ENCODE results near the gene ISL1.

Gene ISL1

GRCh38 chr5:51389288-51389576 is 6.0 kb downstream of the ISL1 start:
- Histone ChIP-seq H3K4me3 (ENCODE audit: low read length) (no peak overlapping the region), H3K9ac (ENCODE audit: low read length) (peak overlapping the region; percentile 54), H3K9me3 (ENCODE audit: control insufficient read depth, low read length) (no peaks in the 10 kb centered on the region), H3K4me1 (ENCODE audit: control insufficient read depth, insufficient read depth, low read length) (no peaks in the 10 kb centered on the region), H3K27me3 (ENCODE audit: control insufficient read depth, insufficient read depth, low read length) (peaks cover 76% of the 10 kb centered on the region), H3K36me3 (ENCODE audit: control insufficient read depth, insufficient read depth, low read length) (no peaks in the 10 kb centered on the region)

GRCh38 chr5:51389577-51390463 is 6.6 kb downstream of the ISL1 start:
- Histone ChIP-seq H3K4me3 (ENCODE audit: low read length) (no peak overlapping the region), H3K9ac (ENCODE audit: low read length) (peak overlapping the region; percentile 47), H3K36me3 (ENCODE audit: control insufficient read depth, insufficient read depth, low read length) (no peaks in the 10 kb centered on the region), H3K4me1 (ENCODE audit: control insufficient read depth, insufficient read depth, low read length) (no peaks in the 10 kb centered on the region), H3K27me3 (ENCODE audit: control insufficient read depth, insufficient read depth, low read length) (peaks cover 72% of the 10 kb centered on the region), H3K9me3 (ENCODE audit: control insufficient read depth, low read length) (no peaks in the 10 kb centered on the region)

GRCh38 chr5:51391175-51391574 is 7.9 kb downstream of the ISL1 start:
- H3K36me3 ChIP-seq (ENCODE audit: control insufficient read depth, insufficient read depth, low read length): no peaks in the 10 kb centered on the region
- H3K9ac ChIP-seq (ENCODE audit: low read length): no peak overlapping the region
- no peak overlapping the region for H3K4me3 ChIP-seq (ENCODE audit: low read length)
- H3K27me3 ChIP-seq (ENCODE audit: control insufficient read depth, insufficient read depth, low read length): peaks cover 68% of the 10 kb centered on the region
- no peaks in the 10 kb centered on the region for H3K4me1 ChIP-seq (ENCODE audit: control insufficient read depth, insufficient read depth, low read length)
- no peaks in the 10 kb centered on the region for H3K9me3 ChIP-seq (ENCODE audit: control insufficient read depth, low read length)

GRCh38 chr5:51392689-51393199 is 9.5 kb downstream of the ISL1 start:
- Histone ChIP-seq H3K9me3 (ENCODE audit: control insufficient read depth, low read length) (no peaks in the 10 kb centered on the region), H3K27me3 (ENCODE audit: control insufficient read depth, insufficient read depth, low read length) (peaks cover 52% of the 10 kb centered on the region), H3K4me1 (ENCODE audit: control insufficient read depth, insufficient read depth, low read length) (no peaks in the 10 kb centered on the region), H3K36me3 (ENCODE audit: control insufficient read depth, insufficient read depth, low read length) (no peaks in the 10 kb centered on the region), H3K4me3 (ENCODE audit: low read length) (no peak overlapping the region), H3K9ac (ENCODE audit: low read length) (no peak overlapping the region)

GRCh38 chr5:51394609-51395008 is 11.4 kb downstream of the ISL1 start:
- Histone ChIP-seq H3K4me1 (ENCODE audit: control insufficient read depth, insufficient read depth, low read length) (no peaks in the 10 kb centered on the region), H3K36me3 (ENCODE audit: control insufficient read depth, insufficient read depth, low read length) (no peaks in the 10 kb centered on the region), H3K9ac (ENCODE audit: low read length) (no peak overlapping the region), H3K4me3 (ENCODE audit: low read length) (no peak overlapping the region), H3K9me3 (ENCODE audit: control insufficient read depth, low read length) (no peaks in the 10 kb centered on the region), H3K27me3 (ENCODE audit: control insufficient read depth, insufficient read depth, low read length) (peaks cover 45% of the 10 kb centered on the region)

- Histone ChIP-seq H3K27me3 (ENCODE audit: control insufficient read depth, insufficient read depth, low read length) (peaks cover 45% of the 10 kb centered on the region), H3K9me3 (ENCODE audit: control insufficient read depth, low read length) (no peaks in the 10 kb centered on the region), H3K36me3 (ENCODE audit: control insufficient read depth, insufficient read depth, low read length) (no peaks in the 10 kb centered on the region), H3K4me1 (ENCODE audit: control insufficient read depth, insufficient read depth, low read length) (no peaks in the 10 kb centered on the region), H3K4me3 (ENCODE audit: low read length) (no peak overlapping the region), H3K9ac (ENCODE audit: low read length) (no peak overlapping the region)
Measured at GRCh38 chr5:51395245-51395644, 12.0 kb downstream of the ISL1 start.

- Histone ChIP-seq H3K4me1 (ENCODE audit: control insufficient read depth, insufficient read depth, low read length) (no peaks in the 10 kb centered on the region), H3K36me3 (ENCODE audit: control insufficient read depth, insufficient read depth, low read length) (no peaks in the 10 kb centered on the region), H3K9me3 (ENCODE audit: control insufficient read depth, low read length) (no peaks in the 10 kb centered on the region), H3K4me3 (ENCODE audit: low read length) (no peak overlapping the region), H3K9ac (ENCODE audit: low read length) (no peak overlapping the region), H3K27me3 (ENCODE audit: control insufficient read depth, insufficient read depth, low read length) (peaks cover 40% of the 10 kb centered on the region)
Measured at GRCh38 chr5:51395666-51396356, 12.6 kb downstream of the ISL1 start.

GRCh38 chr5:51396797-51397196 is 13.5 kb downstream of the ISL1 start:
- Histone ChIP-seq H3K27me3 (ENCODE audit: control insufficient read depth, insufficient read depth, low read length) (peaks cover 31% of the 10 kb centered on the region), H3K9ac (ENCODE audit: low read length) (no peak overlapping the region), H3K4me3 (ENCODE audit: low read length) (no peak overlapping the region), H3K9me3 (ENCODE audit: control insufficient read depth, low read length) (no peaks in the 10 kb centered on the region), H3K36me3 (ENCODE audit: control insufficient read depth, insufficient read depth, low read length) (no peaks in the 10 kb centered on the region), H3K4me1 (ENCODE audit: control insufficient read depth, insufficient read depth, low read length) (no peaks in the 10 kb centered on the region)

GRCh38 chr5:51397996-51398395 is 14.7 kb downstream of the ISL1 start:
- Histone ChIP-seq H3K4me1 (ENCODE audit: control insufficient read depth, insufficient read depth, low read length) (no peaks in the 10 kb centered on the region), H3K9me3 (ENCODE audit: control insufficient read depth, low read length) (no peaks in the 10 kb centered on the region), H3K36me3 (ENCODE audit: control insufficient read depth, insufficient read depth, low read length) (no peaks in the 10 kb centered on the region), H3K4me3 (ENCODE audit: low read length) (no peak overlapping the region), H3K9ac (ENCODE audit: low read length) (peak overlapping the region; percentile 22), H3K27me3 (ENCODE audit: control insufficient read depth, insufficient read depth, low read length) (peaks cover 26% of the 10 kb centered on the region)

- no peaks in the 10 kb centered on the region for H3K4me1 ChIP-seq (ENCODE audit: control insufficient read depth, insufficient read depth, low read length)
- H3K36me3 ChIP-seq (ENCODE audit: control insufficient read depth, insufficient read depth, low read length): no peaks in the 10 kb centered on the region
- H3K4me3 ChIP-seq (ENCODE audit: low read length): no peak overlapping the region
- H3K9me3 ChIP-seq (ENCODE audit: control insufficient read depth, low read length): no peaks in the 10 kb centered on the region
- peak overlapping the region; percentile 41 for H3K9ac ChIP-seq (ENCODE audit: low read length)
- H3K27me3 ChIP-seq (ENCODE audit: control insufficient read depth, insufficient read depth, low read length): peaks cover 26% of the 10 kb centered on the region
Measured at GRCh38 chr5:51398875-51399642, 15.8 kb downstream of the ISL1 start.

- H3K27me3 ChIP-seq (ENCODE audit: control insufficient read depth, insufficient read depth, low read length): peaks cover 26% of the 10 kb centered on the region
- no peak overlapping the region for H3K4me3 ChIP-seq (ENCODE audit: low read length)
- H3K36me3 ChIP-seq (ENCODE audit: control insufficient read depth, insufficient read depth, low read length): no peaks in the 10 kb centered on the region
- H3K4me1 ChIP-seq (ENCODE audit: control insufficient read depth, insufficient read depth, low read length): no peaks in the 10 kb centered on the region
- no peaks in the 10 kb centered on the region for H3K9me3 ChIP-seq (ENCODE audit: control insufficient read depth, low read length)
- H3K9ac ChIP-seq (ENCODE audit: low read length): no peak overlapping the region
Measured at GRCh38 chr5:51399643-51400006, 16.4 kb downstream of the ISL1 start.

- H3K4me1 ChIP-seq (ENCODE audit: control insufficient read depth, insufficient read depth, low read length): no peaks in the 10 kb centered on the region
- no peaks in the 10 kb centered on the region for H3K9me3 ChIP-seq (ENCODE audit: control insufficient read depth, low read length)
- no peaks in the 10 kb centered on the region for H3K36me3 ChIP-seq (ENCODE audit: control insufficient read depth, insufficient read depth, low read length)
- no peak overlapping the region for H3K9ac ChIP-seq (ENCODE audit: low read length)
- H3K27me3 ChIP-seq (ENCODE audit: control insufficient read depth, insufficient read depth, low read length): peaks cover 10% of the 10 kb centered on the region
- no peak overlapping the region for H3K4me3 ChIP-seq (ENCODE audit: low read length)
Measured at GRCh38 chr5:51404255-51404654, 21.0 kb downstream of the ISL1 start.

All from mucosa of stomach (tissue), 1 donor.